Hematopoietic multipotent progenitor cell (in vitro differentiated cells): ENCODE data around the gene RPF1. TPM values are rescaled to one million over a fixed set of nuclear protein-coding genes. Genes with fewer than 3 reads are reported as not detected.

ENCODE experiments used
- DNase-seq, 3 donors: peaks; one replicate each; pipeline ENCODE4 v3.0.0-alpha.2; 2011 to 2015; ENCODE audit warnings: low read depth in 2 of 3, low spot score in 2 of 3
- total RNA-seq: library from RNA; depleted of rRNA; stranded (reverse); fragments of >200 nt; gene quantifications from one replicate; pipeline ENCODE4 v1.2.3, GENCODE V29; 2012

RPF1 gene
- total RNA-seq, 1 donor = 12.7 TPM

DNA sequence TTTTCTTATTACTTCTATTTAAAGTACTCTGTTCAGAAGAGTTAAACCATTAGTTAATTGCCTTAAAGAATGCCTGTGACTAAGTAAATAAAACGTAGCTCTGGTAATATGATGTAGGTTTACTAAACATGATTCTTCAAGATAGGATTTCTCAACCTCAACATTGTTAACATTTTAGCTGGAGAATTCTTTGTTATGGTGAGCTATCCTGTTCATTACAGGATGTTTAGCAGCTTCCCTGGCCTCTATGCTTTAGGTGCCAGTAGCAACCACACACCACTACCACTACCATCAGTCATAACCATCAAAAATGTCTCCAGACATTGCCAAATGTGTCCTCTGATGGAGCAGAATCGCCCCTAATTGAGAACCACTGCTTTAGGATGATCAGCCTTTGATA, 10.7 kb downstream of the RPF1 start:
- DNase-seq = no peak

DNA sequence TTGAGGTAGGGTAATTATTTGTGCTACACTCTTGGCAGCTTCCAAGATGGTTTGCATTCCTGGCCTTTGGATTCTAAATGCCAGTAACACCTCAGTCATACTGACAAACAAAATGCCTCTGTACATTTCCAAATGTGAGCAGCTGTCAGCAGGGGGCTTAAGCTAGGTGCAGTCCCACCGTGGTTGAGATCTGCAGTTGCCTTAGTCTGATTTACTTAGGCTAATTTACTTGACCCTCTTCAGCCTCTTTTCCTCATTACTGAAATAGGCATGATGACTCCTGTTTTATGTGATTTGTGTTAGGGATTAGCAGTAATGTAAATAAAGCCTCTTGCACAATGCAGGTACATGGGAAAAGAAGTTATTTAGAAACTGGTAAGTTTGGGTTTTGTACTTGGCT, 13.7 kb downstream of the RPF1 start:
- no peak for DNase-seq

DNA sequence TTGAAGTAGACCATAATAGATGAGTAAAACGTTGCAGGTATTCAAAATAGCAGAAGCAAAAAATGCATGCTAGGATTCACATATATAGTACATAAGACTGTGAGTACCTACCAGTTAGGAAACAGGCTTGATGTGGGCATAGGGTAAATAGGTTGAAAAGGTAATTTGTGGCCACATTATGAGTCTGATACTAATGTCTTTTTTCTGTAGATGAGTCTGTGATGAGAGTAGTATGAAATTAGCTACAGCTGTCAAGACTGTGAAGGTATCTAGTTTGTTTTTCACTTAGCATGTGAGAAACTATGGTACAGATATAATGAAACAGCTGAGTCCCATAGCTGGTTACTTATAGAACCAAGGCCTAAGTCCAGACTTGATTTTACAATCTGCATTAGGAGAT, 14.7 kb downstream of the RPF1 start:
- DNase-seq = no peak

DNA sequence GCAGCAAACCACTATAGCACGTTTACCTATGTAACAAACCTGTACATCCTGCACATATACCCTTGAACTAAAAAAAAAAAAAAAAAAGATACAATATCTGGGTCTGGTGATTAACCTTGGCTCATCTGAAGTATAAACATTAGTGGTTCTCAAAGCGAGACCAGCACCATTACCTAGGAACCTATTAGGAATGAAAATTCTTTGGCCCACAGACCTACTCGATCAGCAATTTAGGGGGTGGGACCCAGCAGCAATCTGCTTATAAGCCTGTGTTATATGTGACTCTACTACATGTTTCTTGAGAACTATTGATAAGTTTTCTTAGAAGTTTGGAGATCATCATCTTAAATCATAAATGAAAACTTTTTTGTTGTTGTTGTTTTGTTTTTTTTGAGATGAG, 17.4 kb downstream of the RPF1 start:
- DNase-seq = no peak

DNA sequence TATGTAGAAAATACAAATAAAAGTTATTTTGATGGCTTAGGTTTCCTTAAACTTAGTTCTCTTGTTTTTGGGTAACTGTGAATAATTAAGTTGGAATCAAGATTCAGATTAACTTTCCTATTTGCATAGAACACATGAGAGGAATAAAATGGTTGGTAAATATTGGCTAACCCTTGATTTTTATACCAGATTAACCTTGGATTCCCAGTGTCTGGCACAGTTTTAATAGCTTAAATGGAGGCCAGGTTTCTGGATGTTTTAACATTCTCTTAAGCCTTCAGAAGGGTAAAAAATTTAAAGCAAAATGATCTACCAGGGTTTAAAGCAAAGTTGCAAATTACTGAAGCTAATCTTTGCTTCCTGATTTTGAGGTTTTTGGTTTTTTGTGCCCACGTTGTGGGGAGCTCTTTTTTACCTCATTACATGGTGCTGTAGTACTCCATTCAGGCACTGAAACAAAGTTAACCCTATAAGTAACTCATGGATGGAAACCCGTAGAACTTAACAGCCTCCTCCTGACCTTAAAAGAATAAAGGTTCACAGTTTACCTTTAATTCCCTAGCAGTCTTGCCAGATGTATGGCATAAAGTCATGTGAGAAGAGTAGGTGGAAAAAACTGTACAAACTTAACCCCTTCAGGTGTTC, 18.7 kb downstream of the RPF1 start:
- DNase-seq = peak in 1 of 3 donors; percentile 32

DNA sequence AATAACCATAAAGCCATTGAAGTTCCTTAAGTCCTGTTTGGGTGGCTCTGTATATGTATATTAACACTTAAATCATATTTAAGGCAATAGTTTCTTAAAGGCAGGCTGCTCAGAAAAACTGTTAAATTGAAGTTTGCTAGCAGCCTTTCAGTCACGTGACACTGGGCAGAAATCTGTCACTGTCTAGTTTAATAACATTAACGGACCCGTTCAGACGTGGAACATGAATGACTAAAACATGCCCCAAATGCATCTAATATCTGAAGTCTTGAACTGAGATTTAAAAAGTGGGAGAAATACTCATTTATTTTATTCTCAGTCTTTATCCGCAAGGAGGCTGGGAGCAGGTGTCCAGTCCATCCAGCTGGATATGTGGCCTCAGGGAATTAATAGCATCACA, 23.9 kb downstream of the RPF1 start:
- no peak for DNase-seq

DNA sequence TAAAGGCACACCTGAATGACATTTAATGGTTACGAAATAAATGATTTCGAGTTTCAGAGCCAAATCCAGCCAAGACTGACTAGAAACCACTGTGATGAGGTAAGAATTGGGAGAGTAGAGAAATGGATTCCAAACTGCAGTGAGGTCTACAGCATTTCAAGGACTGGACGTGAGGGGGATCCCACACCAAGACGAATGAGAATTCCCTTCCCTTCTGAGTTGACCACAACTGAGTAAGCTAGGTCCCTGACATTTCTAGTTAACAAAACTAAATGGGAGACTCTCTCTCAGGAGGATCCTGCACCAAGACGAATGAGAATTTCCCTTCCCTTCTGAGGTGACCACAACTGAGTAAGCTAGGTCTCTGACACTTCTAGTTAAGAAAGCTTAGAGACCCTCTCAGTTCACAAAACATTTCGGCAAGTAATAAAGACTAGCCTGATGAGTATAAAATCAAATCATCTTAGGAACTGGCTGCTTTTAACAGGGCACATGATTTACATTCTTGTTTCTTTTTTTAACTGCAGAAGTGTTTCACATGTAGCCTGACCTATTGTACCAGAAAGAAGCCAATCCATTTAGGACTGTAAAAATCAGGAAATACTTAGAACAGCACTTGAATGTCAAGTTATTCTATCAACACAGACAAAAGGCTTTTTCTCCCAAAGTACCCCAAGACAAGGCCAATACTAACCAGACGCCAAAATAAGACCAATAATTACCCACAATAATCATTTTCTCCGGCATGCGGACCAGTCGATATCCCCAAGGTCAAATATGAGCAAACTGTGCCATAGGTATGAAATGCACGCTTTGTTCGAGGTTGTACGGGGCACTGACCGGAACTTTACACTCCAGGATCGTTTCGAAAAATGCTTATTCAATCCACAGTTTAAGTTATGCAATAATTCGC, 25.8 kb downstream of the RPF1 start:
- no peak for DNase-seq

DNA sequence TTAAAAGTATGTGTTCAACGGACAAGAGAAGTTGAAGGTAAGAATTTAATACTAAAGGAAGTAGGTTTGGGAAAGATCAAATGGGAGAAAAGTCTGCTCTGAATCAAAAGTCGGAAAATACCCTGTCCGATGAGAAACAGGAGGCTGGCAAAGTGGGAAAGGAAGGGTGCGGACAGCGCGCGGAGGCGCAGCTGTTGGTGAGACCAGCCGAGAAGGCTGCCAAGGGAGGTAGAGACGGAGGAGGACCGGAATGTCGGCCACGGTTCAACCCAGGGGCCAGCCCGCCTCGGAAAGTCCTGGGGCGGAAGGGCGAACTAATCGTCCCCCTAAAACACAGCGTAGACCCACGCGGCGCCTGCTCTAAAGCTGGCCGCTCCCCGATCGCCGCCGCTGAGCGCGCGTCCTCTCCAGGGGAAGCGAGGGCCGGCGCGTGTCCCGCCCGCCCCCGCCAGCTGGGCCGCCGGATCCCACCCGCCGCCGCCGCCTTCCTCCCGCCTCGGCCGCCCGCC, 26.5 kb downstream of the RPF1 start:
- no peak for DNase-seq

DNA sequence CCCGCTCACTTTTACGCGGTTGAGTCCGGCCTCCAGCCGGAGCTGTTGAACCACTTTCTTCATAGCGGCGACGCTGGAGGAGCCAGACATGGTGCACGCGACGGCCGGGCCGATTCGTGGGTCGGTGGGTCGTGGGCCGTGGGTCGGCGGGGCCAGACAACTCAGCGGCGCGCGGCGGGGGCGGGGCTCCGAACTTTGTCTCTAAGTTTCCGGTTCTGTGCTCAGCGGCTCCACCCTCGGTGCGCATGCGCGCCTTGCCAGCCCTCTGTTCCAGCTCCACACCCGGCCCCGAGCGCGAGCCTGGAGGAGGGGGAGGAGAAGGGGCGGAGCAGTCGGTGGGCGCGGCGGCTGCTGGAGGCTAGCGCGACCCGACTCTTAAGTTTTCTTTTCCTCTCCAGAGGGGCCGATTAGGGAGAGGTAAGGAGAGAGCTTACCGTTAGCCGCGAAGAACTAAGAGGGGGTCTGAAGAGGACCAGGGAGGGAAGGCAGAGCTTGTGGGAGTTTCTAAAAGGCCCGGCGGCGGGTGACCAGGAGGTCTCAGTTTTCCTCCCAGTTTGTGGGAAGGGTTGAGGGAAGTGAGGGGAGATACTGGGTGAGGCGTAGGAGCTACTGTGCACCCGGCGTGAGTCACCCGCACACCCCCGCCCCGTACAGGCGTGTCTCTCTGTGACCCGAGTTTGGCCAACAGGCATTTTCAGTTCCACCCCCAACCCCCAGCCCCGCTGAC, 27.1 kb downstream of the RPF1 start, which contains the start of the genes GNG5 and SPATA1:
Gene GNG5 (minus strand): TSS at position 580 of the 727 bp plus-strand sequence. CDS start 490 bp downstream, at position 90.
Gene SPATA1 (plus strand): TSS at position 385 of the 727 bp plus-strand sequence. CDS start 9,974 bp downstream, outside the sequence.
- DNase-seq = peak; percentile 92 to 99 (median 98)

DNA sequence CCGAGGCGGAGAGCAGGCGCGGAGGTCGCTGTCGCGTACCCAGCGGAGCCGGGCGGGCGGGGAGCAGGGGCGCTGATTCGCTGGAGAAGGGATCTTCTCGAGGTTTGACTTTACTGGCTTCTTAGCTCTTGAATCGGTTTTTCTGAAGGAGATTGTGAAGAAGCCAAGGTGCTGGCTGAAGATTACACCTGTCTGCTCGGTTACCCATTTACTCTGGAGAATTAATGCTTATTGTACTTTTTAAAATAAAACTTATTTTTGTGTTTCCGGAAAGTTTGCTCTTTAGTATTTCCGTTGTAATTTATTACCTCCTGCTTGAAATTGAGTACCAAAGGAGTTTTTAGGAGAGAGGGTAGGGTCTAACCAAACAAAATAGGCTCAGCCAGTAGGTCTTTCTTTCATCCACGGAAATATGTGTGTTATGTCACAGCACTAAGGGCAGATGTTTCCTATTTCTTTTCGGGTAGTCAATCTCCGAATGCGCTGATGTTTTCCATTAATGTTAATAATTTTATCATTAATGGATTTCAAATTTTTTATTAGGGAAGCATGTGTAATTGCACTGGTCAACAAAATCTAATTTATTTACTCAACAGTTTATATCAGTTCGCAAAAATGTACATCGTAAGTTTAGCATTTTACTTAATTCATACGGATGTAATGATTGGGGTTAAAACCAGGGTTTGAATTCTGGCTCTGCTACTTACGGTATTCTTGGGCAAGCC, 27.8 kb downstream of the RPF1 start:
- no peak for DNase-seq

DNA sequence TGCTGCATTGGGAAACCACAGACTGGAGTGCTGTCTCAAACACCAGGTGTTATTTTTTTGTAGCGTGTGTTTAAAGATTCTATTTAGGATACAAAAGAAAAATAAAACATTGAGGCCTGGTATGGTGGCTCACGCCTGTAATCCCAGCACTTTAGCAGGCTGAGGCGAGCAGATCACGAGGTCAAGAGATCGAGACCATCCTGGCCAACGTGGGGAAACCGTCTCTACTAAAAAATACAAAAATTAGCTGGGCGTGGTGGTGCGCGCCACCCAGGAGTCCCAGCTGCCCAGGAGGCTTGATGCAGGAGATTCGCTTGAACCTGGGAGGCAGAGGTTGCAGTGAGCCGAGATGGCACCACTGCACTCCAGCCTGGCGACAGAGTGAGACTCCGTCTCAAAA, 28.8 kb downstream of the RPF1 start:
- peak in 1 of 3 donors; percentile 21 for DNase-seq

DNA sequence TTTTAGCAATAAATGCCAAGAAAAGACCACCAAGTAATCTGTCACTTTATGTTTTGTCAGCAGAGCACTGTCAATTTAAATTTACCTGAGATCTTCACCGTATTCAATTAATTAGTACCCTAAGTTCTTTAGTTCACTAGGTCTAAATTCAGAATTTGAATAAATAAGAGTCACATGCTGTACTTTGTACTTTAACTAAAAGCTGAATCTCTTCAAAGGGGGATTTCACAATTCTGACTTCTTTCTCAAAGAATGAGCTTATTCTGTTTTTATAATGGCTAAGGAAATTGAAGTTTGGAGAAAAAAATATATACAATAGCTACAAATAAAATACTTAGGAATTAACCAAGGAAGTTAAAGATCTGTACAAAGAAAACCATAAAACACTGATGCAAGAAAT, 29.4 kb downstream of the RPF1 start:
- DNase-seq = no peak

DNA sequence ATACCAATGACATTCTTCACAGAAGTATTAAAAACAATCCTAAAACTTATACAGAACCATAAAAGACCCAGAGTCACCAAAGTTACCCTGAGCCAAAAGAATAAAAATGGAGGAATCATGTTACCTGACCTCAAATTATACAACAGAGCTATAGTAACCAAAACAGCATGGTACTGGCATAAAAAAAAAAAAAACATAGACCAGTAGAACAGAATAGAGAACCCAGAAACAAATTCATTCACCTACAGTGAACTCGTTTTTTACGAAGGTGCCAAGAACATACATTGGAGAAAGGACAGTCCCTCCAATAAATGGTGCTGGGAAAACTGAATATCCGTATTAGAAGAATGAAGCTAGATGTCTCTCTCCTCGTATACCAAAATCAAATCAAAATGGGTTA, 30.0 kb downstream of the RPF1 start:
- DNase-seq = no peak

DNA sequence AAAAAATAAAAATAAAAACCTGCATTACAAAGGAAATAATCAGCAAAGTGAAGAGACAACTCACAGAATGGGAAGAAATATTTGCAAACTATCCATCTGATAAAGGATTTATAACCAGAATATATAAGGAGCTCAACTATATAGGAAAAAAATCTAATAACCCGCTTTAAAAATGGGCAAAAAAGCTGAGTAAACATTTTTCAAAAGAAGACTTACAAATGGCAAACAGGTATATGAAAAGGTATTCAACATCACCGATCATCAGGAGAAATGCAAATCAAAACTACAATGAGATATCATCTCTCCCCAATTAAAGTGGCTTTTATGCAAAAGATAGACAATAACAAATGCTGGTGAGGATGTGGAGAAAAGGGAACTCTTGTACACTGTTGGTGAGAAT, 31.1 kb downstream of the RPF1 start:
- no peak for DNase-seq

DNA sequence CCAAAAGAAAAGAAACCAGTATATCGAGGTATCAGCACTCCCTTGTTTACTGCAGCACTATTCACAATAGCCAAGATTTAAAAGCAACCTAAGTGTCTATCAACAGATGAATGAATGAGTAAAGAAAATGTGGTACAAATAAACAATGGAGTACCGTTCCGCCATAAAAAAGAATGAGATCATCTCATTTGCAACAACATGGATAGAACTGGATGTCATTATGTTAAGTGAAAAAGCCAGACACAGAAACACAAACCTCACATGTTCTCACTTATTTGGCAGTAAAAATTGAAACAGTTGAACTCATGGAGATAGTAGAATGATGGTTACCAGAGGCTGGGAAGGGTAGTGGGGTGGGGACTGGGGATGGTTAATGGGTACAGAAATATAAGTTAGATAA, 31.6 kb downstream of the RPF1 start:
- no peak for DNase-seq

DNA sequence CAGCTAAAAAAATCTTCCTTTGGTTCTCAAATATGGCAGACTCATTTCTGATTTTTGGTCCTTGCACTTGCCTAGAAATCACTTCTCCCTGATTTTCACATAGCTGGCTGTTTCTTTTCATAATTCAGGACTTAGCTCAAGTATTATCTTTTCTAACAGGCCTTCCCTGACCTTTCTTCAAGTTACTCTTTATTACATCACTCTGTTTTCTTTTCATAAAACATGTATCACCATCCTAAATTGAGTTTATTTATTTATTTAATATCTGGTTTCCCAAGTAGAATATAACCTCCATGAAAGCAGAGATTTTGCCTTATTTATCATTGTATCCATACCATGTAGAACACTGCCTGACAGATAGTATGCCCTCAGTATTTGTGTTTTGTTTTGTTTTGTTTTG, 45.5 kb downstream of the RPF1 start:
- DNase-seq = no peak

DNA sequence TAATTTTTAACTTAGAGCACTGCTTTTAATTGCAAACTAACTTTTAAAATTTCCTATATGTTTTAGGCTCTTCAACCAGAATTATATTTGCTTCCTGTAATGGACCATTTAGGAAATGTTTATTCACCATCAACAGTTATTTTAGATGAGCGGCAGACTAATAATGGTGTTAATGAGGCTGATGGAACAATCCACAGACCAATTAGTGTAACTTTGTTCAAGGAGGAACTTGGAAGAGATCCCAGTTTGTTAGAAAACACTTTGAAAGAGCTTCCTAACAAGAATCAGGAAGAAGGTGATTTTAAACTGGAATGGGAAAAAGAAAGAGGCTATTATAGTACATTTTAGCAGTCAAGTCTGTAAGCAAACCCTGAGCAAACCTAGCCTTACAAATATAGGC, 46.7 kb downstream of the RPF1 start:
- DNase-seq = no peak

DNA sequence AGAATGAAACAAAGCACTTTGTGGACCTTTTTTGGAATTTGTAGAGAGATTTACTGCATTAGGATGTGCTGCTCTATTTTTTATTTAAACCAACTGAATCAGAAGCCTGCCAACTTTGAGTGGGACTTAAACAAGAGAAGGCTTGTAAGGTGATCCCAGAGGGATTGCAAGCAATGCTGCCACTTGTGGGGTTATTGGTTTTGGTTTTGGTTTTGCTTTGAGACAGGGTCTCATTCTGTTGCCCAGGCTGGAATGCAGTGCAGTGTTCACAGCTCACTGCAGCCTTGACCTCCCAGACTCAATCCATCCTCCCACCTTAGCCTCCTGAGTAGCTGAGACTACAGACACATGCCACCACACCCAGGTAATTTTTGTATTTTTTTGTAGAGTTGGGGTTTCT, 59.5 kb downstream of the RPF1 start:
- no peak for DNase-seq

DNA sequence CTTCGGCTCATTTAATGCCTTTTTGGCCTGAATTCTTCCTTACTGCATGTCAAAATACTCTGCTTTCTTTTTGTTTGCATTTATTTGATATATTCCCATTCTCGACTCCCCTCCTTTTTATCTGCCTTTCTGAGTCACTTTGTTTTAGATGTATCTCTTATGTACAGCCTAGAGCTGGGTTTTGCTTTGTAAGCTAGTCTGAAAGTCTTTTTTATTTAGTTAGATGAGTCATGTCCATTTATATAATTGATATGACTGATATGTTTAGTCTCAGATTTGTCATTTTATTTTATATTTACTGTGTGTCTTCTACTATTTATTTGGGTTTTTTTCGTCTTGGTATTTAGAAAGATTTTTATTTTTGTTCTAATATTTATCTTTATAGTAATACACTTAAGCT, 60.9 kb downstream of the RPF1 start:
- no peak for DNase-seq

DNA sequence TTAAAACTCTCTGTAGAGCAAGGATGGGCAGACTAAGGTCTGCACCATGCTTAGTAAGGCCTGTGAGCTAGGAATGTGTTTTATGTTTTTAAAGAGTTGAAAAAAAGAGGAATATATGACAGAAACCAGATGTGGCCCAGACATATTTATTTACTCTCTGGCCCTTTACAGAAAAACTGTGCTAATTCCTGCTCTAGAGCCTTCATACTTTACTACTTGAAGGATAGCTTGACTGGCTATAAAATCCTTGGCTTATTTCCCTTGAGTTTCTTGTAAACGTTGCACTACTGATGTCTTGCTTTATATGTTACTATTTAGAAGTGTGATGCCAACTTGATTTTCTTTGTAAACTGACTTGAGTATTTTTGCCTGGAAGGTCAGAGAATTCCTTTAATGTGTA, 61.7 kb downstream of the RPF1 start:
- DNase-seq = no peak
